Activated T-helper 1 cell treated with anti-CD3 and anti-CD28 coated beads, Interleukin-2, amount 50 U/mL, for 16 hours (primary cell): Measurements from ENCODE around the gene CRADD.

Experiments used
- DNase-seq, 2 donors: peaks; one replicate each; pipeline ENCODE4 v3.0.0-alpha.2; 2020; ENCODE audit warnings: low read depth in 1 of 2, low spot score in 1 of 2

Gene CRADD

GRCh38 chr12:93894391-93895088 is 217.4 kb downstream of the CRADD start:
- DNase-seq: no peak

GRCh38 chr12:93895089-93895445 is 217.9 kb downstream of the CRADD start:
- no peak for DNase-seq

GRCh38 chr12:93896427-93896826 is 219.3 kb downstream of the CRADD start:
- no peak for DNase-seq

- no peak for DNase-seq
Measured at GRCh38 chr12:93896952-93897351, 219.8 kb downstream of the CRADD start.

- DNase-seq: no peak
Measured at GRCh38 chr12:93901739-93902138, 224.6 kb downstream of the CRADD start.

GRCh38 chr12:93902192-93902591 is 225.0 kb downstream of the CRADD start:
- DNase-seq: no peak

- DNase-seq: no peak
Measured at GRCh38 chr12:93902736-93903562, 225.8 kb downstream of the CRADD start.

GRCh38 chr12:93904124-93904523 is 226.9 kb downstream of the CRADD start:
- DNase-seq: no peak

GRCh38 chr12:93908264-93908663 is 231.1 kb downstream of the CRADD start:
- DNase-seq: no peak

- no peak for DNase-seq
Measured at GRCh38 chr12:93908846-93909567, 231.8 kb downstream of the CRADD start.

- no peak for DNase-seq
Measured at GRCh38 chr12:93911396-93911795, 234.2 kb downstream of the CRADD start.

GRCh38 chr12:93912086-93912733 is 235.0 kb downstream of the CRADD start:
- DNase-seq: no peak

- no peak for DNase-seq
Measured at GRCh38 chr12:93913845-93914244, 236.7 kb downstream of the CRADD start.

- DNase-seq: no peak
Measured at GRCh38 chr12:93914281-93914680, 237.1 kb downstream of the CRADD start.

GRCh38 chr12:93915411-93915810 is 238.2 kb downstream of the CRADD start:
- DNase-seq: no peak

GRCh38 chr12:93916402-93916801 is 239.2 kb downstream of the CRADD start:
- no peak for DNase-seq

- DNase-seq: no peak
Measured at GRCh38 chr12:93918262-93918661, 241.1 kb downstream of the CRADD start.

GRCh38 chr12:93918900-93919299 is 241.7 kb downstream of the CRADD start:
- DNase-seq: no peak

- DNase-seq: no peak
Measured at GRCh38 chr12:93921521-93921920, 244.3 kb downstream of the CRADD start.

- no peak for DNase-seq
Measured at GRCh38 chr12:93922583-93923006, 245.4 kb downstream of the CRADD start.

GRCh38 chr12:93924367-93924766 is 247.2 kb downstream of the CRADD start:
- no peak for DNase-seq
